ENCODE results near the gene THOC2.
"Not testable (repeated sequence)": the region's sequence is repeated elsewhere in the genome, so short reads cannot be mapped to it uniquely, and the experiment has no call there.

Gene THOC2

GRCh38 chrX:123732670-123733363, at the start of gene THOC2:
THOC2 (minus strand) TSS chrX:123733052; CDS start chrX:123733022, 30 bp downstream.
- DNase-seq, result peak; percentile 70 to 92 (median 82)
- intact Hi-C loops (cut with DNase I), result no loop called here

- intact Hi-C loops (cut with DNase I); DNase-seq: not testable (repeated sequence)
Measured at GRCh38 chrX:123781786-123782185, 48.9 kb upstream of the THOC2 start.

GRCh38 chrX:123779908-123780396, 47.1 kb upstream of the THOC2 start:
- no peak for DNase-seq
- intact Hi-C loops (cut with DNase I), result no loop called here

- intact Hi-C loops (cut with DNase I), result no loop called here
- DNase-seq, result no peak
Measured at GRCh38 chrX:123773258-123773988, 40.6 kb upstream of the THOC2 start.

- DNase-seq, result no peak
- intact Hi-C loops (cut with DNase I), result no loop called here
Measured at GRCh38 chrX:123771449-123772064, 38.7 kb upstream of the THOC2 start.

- peak; percentile 70 to 93 (median 85) for DNase-seq
- intact Hi-C loops (cut with DNase I), result no loop called here
Measured at GRCh38 chrX:123764967-123765871, 32.4 kb upstream of the THOC2 start.

GRCh38 chrX:123759849-123760248, 27.0 kb upstream of the THOC2 start:
- DNase-seq; intact Hi-C loops (cut with DNase I): not testable (repeated sequence)

- intact Hi-C loops (cut with DNase I); DNase-seq: not testable (repeated sequence)
Measured at GRCh38 chrX:123757794-123758193, 24.9 kb upstream of the THOC2 start.

GRCh38 chrX:123756320-123756719, 23.5 kb upstream of the THOC2 start:
- no peak for DNase-seq

GRCh38 chrX:123755107-123755506, 22.3 kb upstream of the THOC2 start:
- DNase-seq, result no peak
- intact Hi-C loops (cut with DNase I), result no loop called here

More at GRCh38 chrX:123756320-123756719, 23.5 kb upstream of the THOC2 start:
- intact Hi-C loops (cut with DNase I), result no loop called here

GRCh38 chrX:123753656-123754350, 21.0 kb upstream of the THOC2 start:
- intact Hi-C loops (cut with DNase I), result no loop called here
- no peak for DNase-seq

- DNase-seq, result no peak
- intact Hi-C loops (cut with DNase I), result no loop called here
Measured at GRCh38 chrX:123749643-123750042, 16.8 kb upstream of the THOC2 start.

- intact Hi-C loops (cut with DNase I), result no loop called here
- DNase-seq, result no peak
Measured at GRCh38 chrX:123745511-123745910, 12.7 kb upstream of the THOC2 start.

- DNase-seq, result no peak
- intact Hi-C loops (cut with DNase I), result no loop called here
Measured at GRCh38 chrX:123743312-123743711, 10.5 kb upstream of the THOC2 start.

- intact Hi-C loops (cut with DNase I), result no loop called here
- no peak for DNase-seq
Measured at GRCh38 chrX:123742440-123742839, 9.6 kb upstream of the THOC2 start.

GRCh38 chrX:123740536-123740935, 7.7 kb upstream of the THOC2 start:
- intact Hi-C loops (cut with DNase I), result no loop called here
- no peak for DNase-seq

- DNase-seq, result no peak
- intact Hi-C loops (cut with DNase I), result no loop called here
Measured at GRCh38 chrX:123740006-123740405, 7.2 kb upstream of the THOC2 start.

- intact Hi-C loops (cut with DNase I), result no loop called here
- no peak for DNase-seq
Measured at GRCh38 chrX:123739474-123739873, 6.6 kb upstream of the THOC2 start.
